ENCODE results near the gene PCBP3.
A peak's percentile ranks its signal among the peaks of the same experiment; 100 is the strongest.

PCBP3 gene

GRCh38 chr21:45927851-45928850 lies 284.6 kb downstream of the PCBP3 start:
- H3K27ac Mint-ChIP-seq: peak overlapping the region; percentile 51
- no peak overlapping the region for H3K4me3 Mint-ChIP-seq
- H3K27me3 Mint-ChIP-seq: no peaks in the 10 kb centered on the region
- no peaks in the 10 kb centered on the region for H3K36me3 Mint-ChIP-seq
- H3K4me1 Mint-ChIP-seq: peaks cover 7% of the 10 kb centered on the region
- H3K9me3 Mint-ChIP-seq: no peaks in the 10 kb centered on the region

GRCh38 chr21:45929449-45929848 lies 285.9 kb downstream of the PCBP3 start:
- no peak overlapping the region for H3K4me3 Mint-ChIP-seq
- no peaks in the 10 kb centered on the region for H3K9me3 Mint-ChIP-seq
- no peaks in the 10 kb centered on the region for H3K36me3 Mint-ChIP-seq
- peaks cover 7% of the 10 kb centered on the region for H3K4me1 Mint-ChIP-seq
- H3K27ac Mint-ChIP-seq: no peak overlapping the region
- H3K27me3 Mint-ChIP-seq: no peaks in the 10 kb centered on the region

- Mint-ChIP-seq H3K4me1 (peaks cover 7% of the 10 kb centered on the region), H3K36me3 (no peaks in the 10 kb centered on the region), H3K4me3 (no peak overlapping the region), H3K9me3 (no peaks in the 10 kb centered on the region), H3K27ac (no peak overlapping the region), H3K27me3 (no peaks in the 10 kb centered on the region)
Observed at GRCh38 chr21:45930231-45930760, 286.8 kb downstream of the PCBP3 start.

GRCh38 chr21:45930792-45931191 lies 287.3 kb downstream of the PCBP3 start:
- no peaks in the 10 kb centered on the region for H3K9me3 Mint-ChIP-seq
- no peak overlapping the region for H3K4me3 Mint-ChIP-seq
- H3K27ac Mint-ChIP-seq: no peak overlapping the region
- peaks cover 7% of the 10 kb centered on the region for H3K4me1 Mint-ChIP-seq
- H3K27me3 Mint-ChIP-seq: no peaks in the 10 kb centered on the region
- no peaks in the 10 kb centered on the region for H3K36me3 Mint-ChIP-seq

GRCh38 chr21:45931397-45931969 lies 288.0 kb downstream of the PCBP3 start:
- Mint-ChIP-seq H3K4me1 (peaks cover 5% of the 10 kb centered on the region), H3K4me3 (no peak overlapping the region), H3K27ac (no peak overlapping the region), H3K27me3 (no peaks in the 10 kb centered on the region), H3K9me3 (no peaks in the 10 kb centered on the region), H3K36me3 (no peaks in the 10 kb centered on the region)

- H3K9me3 Mint-ChIP-seq: no peaks in the 10 kb centered on the region
- no peaks in the 10 kb centered on the region for H3K36me3 Mint-ChIP-seq
- H3K27me3 Mint-ChIP-seq: no peaks in the 10 kb centered on the region
- no peak overlapping the region for H3K4me3 Mint-ChIP-seq
- no peak overlapping the region for H3K27ac Mint-ChIP-seq
- H3K4me1 Mint-ChIP-seq: no peaks in the 10 kb centered on the region
Observed at GRCh38 chr21:45932922-45933502, 289.5 kb downstream of the PCBP3 start.

- H3K9me3 Mint-ChIP-seq: no peaks in the 10 kb centered on the region
- no peaks in the 10 kb centered on the region for H3K27me3 Mint-ChIP-seq
- H3K27ac Mint-ChIP-seq: no peak overlapping the region
- no peaks in the 10 kb centered on the region for H3K4me1 Mint-ChIP-seq
- no peak overlapping the region for H3K4me3 Mint-ChIP-seq
- no peaks in the 10 kb centered on the region for H3K36me3 Mint-ChIP-seq
Observed at GRCh38 chr21:45934085-45934484, 290.6 kb downstream of the PCBP3 start.

- no peak overlapping the region for H3K4me3 Mint-ChIP-seq
- H3K36me3 Mint-ChIP-seq: no peaks in the 10 kb centered on the region
- no peak overlapping the region for H3K27ac Mint-ChIP-seq
- no peaks in the 10 kb centered on the region for H3K27me3 Mint-ChIP-seq
- no peaks in the 10 kb centered on the region for H3K4me1 Mint-ChIP-seq
- no peaks in the 10 kb centered on the region for H3K9me3 Mint-ChIP-seq
Observed at GRCh38 chr21:45934554-45934953, 291.0 kb downstream of the PCBP3 start.

- no peaks in the 10 kb centered on the region for H3K36me3 Mint-ChIP-seq
- H3K27me3 Mint-ChIP-seq: no peaks in the 10 kb centered on the region
- no peak overlapping the region for H3K4me3 Mint-ChIP-seq
- no peaks in the 10 kb centered on the region for H3K9me3 Mint-ChIP-seq
- no peaks in the 10 kb centered on the region for H3K4me1 Mint-ChIP-seq
- H3K27ac Mint-ChIP-seq: no peak overlapping the region
Observed at GRCh38 chr21:45935628-45936027, 292.1 kb downstream of the PCBP3 start.

- Mint-ChIP-seq H3K27ac (no peak overlapping the region), H3K36me3 (no peaks in the 10 kb centered on the region), H3K9me3 (no peaks in the 10 kb centered on the region), H3K4me1 (no peaks in the 10 kb centered on the region), H3K4me3 (no peak overlapping the region), H3K27me3 (no peaks in the 10 kb centered on the region)
Observed at GRCh38 chr21:45937721-45938452, 294.4 kb downstream of the PCBP3 start.

GRCh38 chr21:45938453-45938755 lies 294.9 kb downstream of the PCBP3 start:
- no peaks in the 10 kb centered on the region for H3K27me3 Mint-ChIP-seq
- no peaks in the 10 kb centered on the region for H3K9me3 Mint-ChIP-seq
- H3K4me1 Mint-ChIP-seq: no peaks in the 10 kb centered on the region
- no peak overlapping the region for H3K27ac Mint-ChIP-seq
- no peak overlapping the region for H3K4me3 Mint-ChIP-seq
- H3K36me3 Mint-ChIP-seq: no peaks in the 10 kb centered on the region

- no peaks in the 10 kb centered on the region for H3K27me3 Mint-ChIP-seq
- no peak overlapping the region for H3K27ac Mint-ChIP-seq
- no peaks in the 10 kb centered on the region for H3K36me3 Mint-ChIP-seq
- no peaks in the 10 kb centered on the region for H3K9me3 Mint-ChIP-seq
- no peaks in the 10 kb centered on the region for H3K4me1 Mint-ChIP-seq
- no peak overlapping the region for H3K4me3 Mint-ChIP-seq
Observed at GRCh38 chr21:45938811-45939520, 295.4 kb downstream of the PCBP3 start.

- Mint-ChIP-seq H3K27me3 (no peaks in the 10 kb centered on the region), H3K4me3 (no peak overlapping the region), H3K36me3 (no peaks in the 10 kb centered on the region), H3K4me1 (no peaks in the 10 kb centered on the region), H3K9me3 (no peaks in the 10 kb centered on the region), H3K27ac (no peak overlapping the region)
Observed at GRCh38 chr21:45939521-45940045, 296.1 kb downstream of the PCBP3 start.

GRCh38 chr21:45940091-45940490 lies 296.6 kb downstream of the PCBP3 start:
- no peak overlapping the region for H3K4me3 Mint-ChIP-seq
- H3K27me3 Mint-ChIP-seq: no peaks in the 10 kb centered on the region
- H3K9me3 Mint-ChIP-seq: no peaks in the 10 kb centered on the region
- no peaks in the 10 kb centered on the region for H3K4me1 Mint-ChIP-seq
- no peak overlapping the region for H3K27ac Mint-ChIP-seq
- H3K36me3 Mint-ChIP-seq: no peaks in the 10 kb centered on the region
